ENCODE data around the gene NTN1.

DNA sequence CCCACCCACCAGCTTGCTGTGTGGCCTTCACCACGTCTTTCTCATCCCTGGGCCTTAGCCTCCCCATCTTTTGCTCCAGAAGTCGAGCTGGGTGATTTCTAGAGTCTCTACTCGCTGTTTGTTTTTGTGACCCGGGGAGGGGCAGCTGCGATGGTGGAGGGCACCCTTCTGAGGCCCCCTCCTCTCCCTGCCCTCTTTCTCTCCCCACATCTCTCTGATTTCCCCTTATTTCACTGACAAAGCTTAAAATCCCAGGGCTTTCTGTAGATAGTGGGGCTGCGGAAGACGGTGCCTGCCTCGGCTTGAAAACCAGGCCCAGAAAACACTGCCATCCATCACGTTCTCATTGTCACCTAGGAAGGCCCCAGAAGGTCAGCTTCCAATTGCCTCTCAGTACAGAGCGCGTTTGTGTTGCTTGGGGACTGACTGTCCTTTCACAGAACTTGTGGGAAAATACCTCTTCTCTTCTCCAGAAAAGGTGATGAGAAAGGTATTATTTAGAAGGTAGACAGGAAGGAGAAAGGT lies 95.1 kb downstream of the NTN1 start:
- TF ChIP-seq, protein P1, sequence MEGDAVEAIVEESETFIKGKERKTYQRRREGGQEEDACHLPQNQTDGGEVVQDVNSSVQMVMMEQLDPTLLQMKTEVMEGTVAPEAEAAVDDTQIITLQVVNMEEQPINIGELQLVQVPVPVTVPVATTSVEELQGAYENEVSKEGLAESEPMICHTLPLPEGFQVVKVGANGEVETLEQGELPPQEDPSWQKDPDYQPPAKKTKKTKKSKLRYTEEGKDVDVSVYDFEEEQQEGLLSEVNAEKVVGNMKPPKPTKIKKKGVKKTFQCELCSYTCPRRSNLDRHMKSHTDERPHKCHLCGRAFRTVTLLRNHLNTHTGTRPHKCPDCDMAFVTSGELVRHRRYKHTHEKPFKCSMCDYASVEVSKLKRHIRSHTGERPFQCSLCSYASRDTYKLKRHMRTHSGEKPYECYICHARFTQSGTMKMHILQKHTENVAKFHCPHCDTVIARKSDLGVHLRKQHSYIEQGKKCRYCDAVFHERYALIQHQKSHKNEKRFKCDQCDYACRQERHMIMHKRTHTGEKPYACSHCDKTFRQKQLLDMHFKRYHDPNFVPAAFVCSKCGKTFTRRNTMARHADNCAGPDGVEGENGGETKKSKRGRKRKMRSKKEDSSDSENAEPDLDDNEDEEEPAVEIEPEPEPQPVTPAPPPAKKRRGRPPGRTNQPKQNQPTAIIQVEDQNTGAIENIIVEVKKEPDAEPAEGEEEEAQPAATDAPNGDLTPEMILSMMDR (IDR thresholded peaks at IDR 0.05), result no peak
- TF ChIP-seq, protein P2, sequence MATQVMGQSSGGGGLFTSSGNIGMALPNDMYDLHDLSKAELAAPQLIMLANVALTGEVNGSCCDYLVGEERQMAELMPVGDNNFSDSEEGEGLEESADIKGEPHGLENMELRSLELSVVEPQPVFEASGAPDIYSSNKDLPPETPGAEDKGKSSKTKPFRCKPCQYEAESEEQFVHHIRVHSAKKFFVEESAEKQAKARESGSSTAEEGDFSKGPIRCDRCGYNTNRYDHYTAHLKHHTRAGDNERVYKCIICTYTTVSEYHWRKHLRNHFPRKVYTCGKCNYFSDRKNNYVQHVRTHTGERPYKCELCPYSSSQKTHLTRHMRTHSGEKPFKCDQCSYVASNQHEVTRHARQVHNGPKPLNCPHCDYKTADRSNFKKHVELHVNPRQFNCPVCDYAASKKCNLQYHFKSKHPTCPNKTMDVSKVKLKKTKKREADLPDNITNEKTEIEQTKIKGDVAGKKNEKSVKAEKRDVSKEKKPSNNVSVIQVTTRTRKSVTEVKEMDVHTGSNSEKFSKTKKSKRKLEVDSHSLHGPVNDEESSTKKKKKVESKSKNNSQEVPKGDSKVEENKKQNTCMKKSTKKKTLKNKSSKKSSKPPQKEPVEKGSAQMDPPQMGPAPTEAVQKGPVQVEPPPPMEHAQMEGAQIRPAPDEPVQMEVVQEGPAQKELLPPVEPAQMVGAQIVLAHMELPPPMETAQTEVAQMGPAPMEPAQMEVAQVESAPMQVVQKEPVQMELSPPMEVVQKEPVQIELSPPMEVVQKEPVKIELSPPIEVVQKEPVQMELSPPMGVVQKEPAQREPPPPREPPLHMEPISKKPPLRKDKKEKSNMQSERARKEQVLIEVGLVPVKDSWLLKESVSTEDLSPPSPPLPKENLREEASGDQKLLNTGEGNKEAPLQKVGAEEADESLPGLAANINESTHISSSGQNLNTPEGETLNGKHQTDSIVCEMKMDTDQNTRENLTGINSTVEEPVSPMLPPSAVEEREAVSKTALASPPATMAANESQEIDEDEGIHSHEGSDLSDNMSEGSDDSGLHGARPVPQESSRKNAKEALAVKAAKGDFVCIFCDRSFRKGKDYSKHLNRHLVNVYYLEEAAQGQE (IDR thresholded peaks at IDR 0.05; ENCODE audit: insufficient read depth in 1 of 2, low read depth in 2 of 2, low read length in 1 of 2), result no peak
